DND-41 (cell line): ENCODE results near the gene PLD3.

Experiments
- ATAC-seq: fragments of 200-7000 bp; cut with Tn5 transposase; 3 replicates; pipeline ENCODE4 v1.9.1; 2021; ENCODE audit warnings: low read depth; ENCODE audit not compliant: insufficient read depth
- DNase-seq: peaks from one replicate; pipeline ENCODE4 v3.0.0-alpha.2; 2020
- H2AFZ ChIP-seq: 2 replicates; pipeline ENCODE4 v1.6.0; 2012; ENCODE audit warnings: low read depth, low read length
- H3K27ac ChIP-seq: 2 replicates; pipeline ENCODE4 v1.5.1; 2012; ENCODE audit warnings: low read length, inconsistent platforms
- H3K27me3 ChIP-seq: fragments of 200-600 bp; sonication (generic); 2 replicates; pipeline ENCODE4 v1.6.0; 2012; ENCODE audit warnings: low read length, mild to moderate bottlenecking, inconsistent platforms; ENCODE audit not compliant: insufficient read depth, poor library complexity
- H3K36me3 ChIP-seq: 2 replicates; pipeline ENCODE4 v1.5.1; 2012; ENCODE audit warnings: low read length, inconsistent platforms; ENCODE audit not compliant: insufficient read depth
- H3K4me1 ChIP-seq: 2 replicates; pipeline ENCODE4 v1.5.1; 2012; ENCODE audit warnings: mild to moderate bottlenecking, low read length; ENCODE audit not compliant: insufficient read depth
- H3K4me2 ChIP-seq: 2 replicates; pipeline ENCODE4 v1.6.0; 2012; ENCODE audit warnings: mild to moderate bottlenecking, moderate library complexity, low read length, inconsistent platforms; ENCODE audit not compliant: insufficient read depth
- H3K4me3 ChIP-seq, 2 experiments: fragments of 200-600 bp in 1 of 2; shearing (Covaris generic) in 1 of 2; 2 replicates each; pipeline ENCODE4 v1.5.1; 2012 to 2016; ENCODE audit warnings: inconsistent platforms in 2 of 2, low read length in 2 of 2, mild to moderate bottlenecking in 2 of 2, low read depth in 1 of 2, moderate library complexity in 1 of 2
- H3K79me2 ChIP-seq: 2 replicates; pipeline ENCODE4 v1.6.0; 2012; ENCODE audit warnings: low read length, inconsistent platforms; ENCODE audit not compliant: insufficient read depth
- H3K9ac ChIP-seq: 2 replicates; pipeline ENCODE4 v1.6.0; 2012; ENCODE audit warnings: low read depth, mild to moderate bottlenecking, inconsistent platforms, low read length, moderate library complexity
- H3K9me3 ChIP-seq: 2 replicates; pipeline ENCODE4 v1.5.1; 2012; ENCODE audit warnings: low read length, moderate library complexity, mild to moderate bottlenecking, inconsistent platforms; ENCODE audit not compliant: insufficient read depth, severe bottlenecking
- H4K20me1 ChIP-seq: 2 replicates; pipeline ENCODE4 v1.6.0; 2012; ENCODE audit warnings: low read length; ENCODE audit not compliant: insufficient read depth
- EZH2 ChIP-seq: IDR thresholded peaks from 3 replicates; pipeline ENCODE4 v1.6.1; 2012; ENCODE audit warnings: borderline replicate concordance, low read depth, mild to moderate bottlenecking, moderate library complexity, low read length, inconsistent platforms; ENCODE audit not compliant: severe bottlenecking
- TF ChIP-seq, protein P1 (sequence below): IDR thresholded peaks from 2 replicates; pipeline ENCODE4 v1.5.1; 2012; ENCODE audit warnings: borderline replicate concordance, low read length, moderate library complexity, mild to moderate bottlenecking; ENCODE audit not compliant: poor library complexity, severe bottlenecking; ENCODE audit errors: extremely low read depth

PLD3 gene

DNA sequence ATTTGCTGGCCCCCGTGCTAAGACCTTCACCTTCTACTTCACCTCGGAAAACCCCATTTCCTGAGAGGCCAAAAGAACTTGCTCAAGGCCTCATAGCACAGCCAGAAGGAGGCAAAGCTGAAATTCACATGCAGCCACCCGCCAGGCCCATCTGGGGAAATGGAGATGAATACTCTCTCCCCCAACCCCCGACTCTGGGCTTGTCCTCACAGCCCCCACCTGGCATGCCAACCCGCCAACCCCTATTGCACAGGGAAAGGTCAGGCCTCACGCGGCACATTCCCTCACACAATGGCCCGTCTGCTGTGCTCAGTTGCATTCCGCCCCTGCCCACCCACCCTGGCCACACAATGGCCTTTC is 61.5 kb downstream of the PLD3 start:
- no peaks in the 10 kb centered on the region for H3K27me3 ChIP-seq

DNA sequence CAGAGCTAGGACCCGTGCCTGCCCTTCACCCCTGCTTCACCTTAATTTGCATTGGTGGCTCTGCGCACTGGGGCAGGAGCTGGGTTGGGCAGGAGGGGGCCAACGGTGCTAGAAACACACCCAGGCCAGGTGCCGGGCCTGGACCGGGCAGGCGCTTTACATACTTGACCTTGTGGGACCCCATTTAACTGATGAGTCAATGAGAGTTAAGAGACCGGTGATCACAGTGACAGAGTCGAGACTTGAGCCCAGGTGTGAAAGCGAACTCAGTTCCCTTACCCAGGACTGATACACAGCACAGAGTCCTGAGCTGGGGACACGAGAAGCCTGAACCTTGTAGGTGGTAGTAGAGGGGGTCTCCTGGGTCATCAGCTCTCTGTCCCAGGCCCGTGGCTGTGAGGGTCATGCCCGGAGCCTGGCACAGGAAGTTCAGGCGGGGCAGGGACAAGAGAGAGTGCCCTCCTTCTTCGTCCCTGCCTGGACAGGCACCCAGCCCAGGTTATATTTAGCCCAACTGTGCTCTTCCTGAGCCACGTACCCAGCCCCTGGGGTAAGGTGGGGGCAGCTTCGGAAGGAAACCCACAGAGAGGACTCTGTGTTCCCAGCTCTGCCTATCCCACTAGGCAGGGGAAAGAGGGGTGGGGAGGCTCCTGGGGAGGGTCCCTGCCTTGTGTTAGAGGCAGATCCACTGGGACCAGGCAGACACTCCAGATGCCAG is 62.8 kb downstream of the PLD3 start:
- H3K4me3 ChIP-seq = no peak overlapping the region
- H3K27me3 ChIP-seq = no peaks in the 10 kb centered on the region
- TF ChIP-seq, protein P1, sequence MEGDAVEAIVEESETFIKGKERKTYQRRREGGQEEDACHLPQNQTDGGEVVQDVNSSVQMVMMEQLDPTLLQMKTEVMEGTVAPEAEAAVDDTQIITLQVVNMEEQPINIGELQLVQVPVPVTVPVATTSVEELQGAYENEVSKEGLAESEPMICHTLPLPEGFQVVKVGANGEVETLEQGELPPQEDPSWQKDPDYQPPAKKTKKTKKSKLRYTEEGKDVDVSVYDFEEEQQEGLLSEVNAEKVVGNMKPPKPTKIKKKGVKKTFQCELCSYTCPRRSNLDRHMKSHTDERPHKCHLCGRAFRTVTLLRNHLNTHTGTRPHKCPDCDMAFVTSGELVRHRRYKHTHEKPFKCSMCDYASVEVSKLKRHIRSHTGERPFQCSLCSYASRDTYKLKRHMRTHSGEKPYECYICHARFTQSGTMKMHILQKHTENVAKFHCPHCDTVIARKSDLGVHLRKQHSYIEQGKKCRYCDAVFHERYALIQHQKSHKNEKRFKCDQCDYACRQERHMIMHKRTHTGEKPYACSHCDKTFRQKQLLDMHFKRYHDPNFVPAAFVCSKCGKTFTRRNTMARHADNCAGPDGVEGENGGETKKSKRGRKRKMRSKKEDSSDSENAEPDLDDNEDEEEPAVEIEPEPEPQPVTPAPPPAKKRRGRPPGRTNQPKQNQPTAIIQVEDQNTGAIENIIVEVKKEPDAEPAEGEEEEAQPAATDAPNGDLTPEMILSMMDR = no peak
- no peak for TF ChIP-seq EZH2
- no peak overlapping the region for H2AFZ ChIP-seq
- no peaks in the 10 kb centered on the region for H3K4me1 ChIP-seq
- ATAC-seq = no peak
- H3K4me2 ChIP-seq = no peak overlapping the region
- H3K9me3 ChIP-seq = no peaks in the 10 kb centered on the region
- DNase-seq = no peak
- no peak overlapping the region for H3K27ac ChIP-seq
- H3K79me2 ChIP-seq = no peaks in the 10 kb centered on the region
- no peaks in the 10 kb centered on the region for H3K36me3 ChIP-seq
- no peak overlapping the region for H3K9ac ChIP-seq
- H4K20me1 ChIP-seq = no peaks in the 10 kb centered on the region

More for the DNA sequence above, 61.5 kb downstream of the PLD3 start:
- no peak overlapping the region for H3K4me2 ChIP-seq
- H3K36me3 ChIP-seq = no peaks in the 10 kb centered on the region
- TF ChIP-seq, protein P1 = no peak
- TF ChIP-seq EZH2 = no peak
- H3K9me3 ChIP-seq = no peaks in the 10 kb centered on the region
- H4K20me1 ChIP-seq = no peaks in the 10 kb centered on the region
- H3K4me1 ChIP-seq = no peaks in the 10 kb centered on the region
- no peak overlapping the region for H3K27ac ChIP-seq
- no peak overlapping the region for H3K4me3 ChIP-seq
- H3K9ac ChIP-seq = no peak overlapping the region
- no peak for DNase-seq
- no peaks in the 10 kb centered on the region for H3K79me2 ChIP-seq
- ATAC-seq = no peak
- H2AFZ ChIP-seq = no peak overlapping the region

DNA sequence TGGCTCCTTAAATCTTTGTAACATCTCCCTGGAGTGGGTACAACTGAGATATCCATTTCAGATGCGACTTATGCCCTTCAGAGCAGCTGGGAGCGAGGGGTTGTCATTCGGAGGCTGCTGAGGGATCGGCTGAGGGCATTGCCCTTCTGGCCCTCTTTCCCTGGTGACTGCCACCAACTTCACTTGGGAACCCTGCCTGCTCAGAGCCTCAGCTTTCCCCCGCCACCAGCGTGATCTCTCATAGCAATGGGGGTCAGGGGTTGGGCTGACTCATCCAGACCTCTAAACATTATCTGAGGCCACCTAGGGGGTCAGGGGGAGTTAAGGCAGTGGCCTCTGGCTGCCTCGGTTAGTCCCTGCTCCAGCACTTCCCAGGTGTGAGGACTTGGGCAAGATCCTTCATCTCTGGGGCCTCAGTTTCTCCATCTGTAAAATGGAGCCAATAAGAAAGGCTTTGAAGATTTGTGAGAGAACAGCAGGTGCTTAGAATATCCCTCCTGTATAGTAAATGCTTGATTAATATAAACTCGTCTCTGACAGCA is 63.5 kb downstream of the PLD3 start:
- H3K27ac ChIP-seq = no peak overlapping the region
- H4K20me1 ChIP-seq = no peaks in the 10 kb centered on the region
- H3K36me3 ChIP-seq = no peaks in the 10 kb centered on the region
- H3K27me3 ChIP-seq = no peaks in the 10 kb centered on the region
- DNase-seq (no peak), ATAC-seq (no peak)
- no peak overlapping the region for H2AFZ ChIP-seq
- H3K4me1 ChIP-seq = no peaks in the 10 kb centered on the region
- TF ChIP-seq, protein P1 = no peak
- no peak for TF ChIP-seq EZH2
- H3K4me3 ChIP-seq = no peak overlapping the region
- no peak overlapping the region for H3K4me2 ChIP-seq
- H3K79me2 ChIP-seq = no peaks in the 10 kb centered on the region
- H3K9ac ChIP-seq = no peak overlapping the region
- H3K9me3 ChIP-seq = no peaks in the 10 kb centered on the region

DNA sequence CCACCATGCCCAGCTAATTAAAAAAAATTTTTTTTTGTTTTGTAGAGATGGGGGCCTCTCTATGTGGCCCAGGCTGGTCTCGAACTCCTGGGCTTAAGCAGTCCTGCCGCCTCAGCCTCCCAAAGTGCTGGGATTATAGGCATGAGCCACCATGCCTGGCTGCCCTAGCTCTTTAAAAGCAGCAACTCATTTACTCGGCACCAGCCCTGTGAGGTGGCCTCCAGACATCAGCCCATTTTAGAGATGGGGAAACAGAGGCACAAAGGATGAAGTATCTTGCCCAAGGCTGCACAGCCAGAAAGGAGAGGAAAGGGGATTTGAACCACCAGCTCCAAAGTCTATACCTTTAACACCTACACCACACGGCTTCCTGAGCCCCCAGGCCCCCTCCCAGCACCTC is 64.4 kb downstream of the PLD3 start:
- DNase-seq (no peak), ATAC-seq (no peak)
- H3K27ac ChIP-seq = no peak overlapping the region
- no peak overlapping the region for H3K4me2 ChIP-seq
- no peak overlapping the region for H3K9ac ChIP-seq
- no peak overlapping the region for H3K4me3 ChIP-seq
- no peak overlapping the region for H2AFZ ChIP-seq
- TF ChIP-seq, protein P1 = no peak
- TF ChIP-seq EZH2 = no peak
- H3K79me2 ChIP-seq = no peaks in the 10 kb centered on the region
- no peaks in the 10 kb centered on the region for H3K9me3 ChIP-seq
- H3K27me3 ChIP-seq = no peaks in the 10 kb centered on the region
- no peaks in the 10 kb centered on the region for H4K20me1 ChIP-seq
- H3K36me3 ChIP-seq = no peaks in the 10 kb centered on the region
- H3K4me1 ChIP-seq = no peaks in the 10 kb centered on the region
